GM19397 (cell line): ENCODE results near the gene PLCB1.

Experiments
- ATAC-seq: cut with Tn5 transposase; IDR thresholded peaks from one replicate; pipeline ENCODE4 v1.9.1; 2021; ENCODE audit warnings: mild to moderate bottlenecking, moderate library complexity; ENCODE audit not compliant: unreplicated experiment

Gene PLCB1

DNA sequence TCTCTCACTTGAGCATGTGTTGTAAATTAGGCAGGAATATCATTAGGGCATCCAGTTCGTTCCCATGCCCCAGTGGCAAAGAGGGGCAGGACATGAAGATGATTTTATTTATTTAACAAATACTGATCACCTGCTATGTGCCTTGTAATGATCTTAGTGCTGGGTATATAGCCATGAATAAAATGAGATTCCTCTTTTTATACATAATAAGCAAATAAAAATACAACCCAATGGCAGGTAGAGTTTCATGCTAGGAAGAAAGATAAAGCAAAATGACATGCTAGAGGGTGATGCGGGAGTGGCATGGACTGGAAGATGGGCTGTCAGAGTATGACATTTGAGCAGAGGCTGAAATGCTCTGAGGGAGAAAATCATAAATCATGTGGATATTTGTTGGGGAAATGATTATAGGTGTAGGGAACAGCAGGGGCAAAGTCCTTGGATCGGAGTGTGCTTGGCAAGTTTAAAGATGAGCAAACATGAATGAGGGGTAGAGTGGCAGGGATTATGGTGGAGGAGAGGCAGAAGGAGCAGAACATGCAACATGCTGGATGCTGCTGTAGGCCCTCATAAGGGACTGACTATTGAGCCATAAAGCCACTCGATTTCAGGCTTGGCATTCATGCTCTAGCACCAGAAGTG lies 342.1 kb downstream of the PLCB1 start:
- no peak for ATAC-seq

DNA sequence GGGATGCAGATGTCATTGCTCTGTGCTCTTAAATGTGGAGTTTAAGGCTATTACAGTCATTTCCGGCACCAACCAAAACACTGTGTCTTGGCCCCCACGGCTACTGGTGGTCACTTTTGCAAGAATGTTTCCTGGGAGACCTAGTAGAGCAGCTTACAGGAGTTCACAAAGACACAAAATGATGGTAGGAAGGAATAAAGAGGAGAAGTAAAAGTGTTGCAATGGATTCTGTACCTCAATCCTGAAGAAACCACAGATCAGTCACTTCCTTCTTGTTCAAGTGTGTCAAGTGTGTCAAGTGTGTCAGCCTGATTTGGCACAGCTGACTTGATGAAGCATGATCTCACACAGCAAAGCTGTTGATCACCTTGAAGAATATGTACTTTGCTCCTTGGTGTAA lies 344.0 kb downstream of the PLCB1 start:
- ATAC-seq: no peak

DNA sequence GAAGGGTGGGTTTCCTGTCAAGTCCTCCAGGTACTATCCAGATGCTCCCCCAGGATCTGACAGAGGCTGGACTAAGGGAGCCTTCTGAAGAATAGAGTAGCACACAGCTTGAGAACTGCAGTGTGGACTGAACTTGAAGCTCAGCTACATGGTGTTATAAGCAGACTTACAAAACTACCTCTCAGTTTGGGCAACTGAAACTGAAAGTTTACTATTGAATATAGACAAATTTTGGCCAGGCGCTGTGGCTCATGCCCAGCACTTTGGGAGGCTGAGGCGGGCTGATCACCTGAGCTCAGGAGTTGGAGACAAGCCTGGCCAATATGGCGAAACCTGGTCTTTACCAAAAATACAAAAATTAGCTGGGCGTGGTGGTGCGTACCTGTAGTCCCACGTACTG lies 348.5 kb downstream of the PLCB1 start:
- no peak for ATAC-seq

DNA sequence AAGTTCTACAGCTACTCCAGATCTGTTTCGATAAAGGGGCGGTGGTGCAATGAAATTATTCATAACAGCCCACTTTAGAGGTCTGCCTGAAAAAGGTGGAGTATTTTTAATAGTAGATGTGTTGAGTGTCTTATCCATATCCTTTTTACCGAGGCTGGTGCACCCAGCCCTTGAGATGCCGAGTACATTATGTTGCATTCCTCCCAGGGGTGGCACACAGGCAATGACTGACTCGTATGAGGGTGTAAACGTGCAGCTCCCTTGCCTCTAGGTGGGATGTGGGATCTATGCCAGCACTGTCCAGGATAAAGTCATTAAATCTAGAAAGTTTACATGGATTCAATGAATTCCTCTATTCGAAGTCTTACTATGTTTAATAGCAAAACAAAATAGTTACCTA lies 355.6 kb downstream of the PLCB1 start:
- no peak for ATAC-seq

DNA sequence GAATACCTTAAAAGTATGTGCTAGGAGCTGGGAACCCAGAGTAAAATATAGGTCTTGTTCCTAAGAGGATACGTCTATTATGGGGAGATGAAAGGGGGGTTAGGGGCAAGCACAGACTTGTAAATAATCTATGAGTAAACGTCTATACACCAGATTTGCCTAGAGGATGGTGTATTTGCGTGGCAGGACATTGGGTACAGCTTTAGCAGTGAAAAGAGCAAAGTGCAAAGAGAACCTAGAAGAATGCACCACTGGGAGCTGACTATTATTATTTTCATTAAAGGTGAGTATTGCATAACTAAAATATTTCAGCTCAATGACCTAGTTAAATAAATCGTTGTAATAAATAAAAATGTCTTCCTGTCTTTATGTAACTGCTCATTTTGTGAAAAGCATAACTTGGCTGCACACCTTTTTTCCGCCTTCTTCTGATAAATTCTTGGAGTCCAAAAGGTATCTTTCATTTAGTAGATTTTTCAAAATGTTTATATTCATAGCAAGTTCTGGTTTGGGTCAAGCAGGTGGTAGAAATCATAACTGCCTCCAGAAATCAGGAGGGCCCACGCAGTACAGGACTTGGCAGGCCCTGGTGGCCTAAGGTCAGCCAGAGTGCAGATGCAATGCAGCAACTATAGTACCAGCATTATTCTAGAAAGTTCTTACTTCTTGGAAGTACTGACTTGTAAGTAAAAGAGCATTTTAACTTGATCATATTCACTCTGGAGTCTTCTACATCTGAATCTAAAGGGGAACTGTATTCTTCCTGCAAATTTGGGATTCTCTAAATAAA lies 357.2 kb downstream of the PLCB1 start:
- ATAC-seq: no peak

DNA sequence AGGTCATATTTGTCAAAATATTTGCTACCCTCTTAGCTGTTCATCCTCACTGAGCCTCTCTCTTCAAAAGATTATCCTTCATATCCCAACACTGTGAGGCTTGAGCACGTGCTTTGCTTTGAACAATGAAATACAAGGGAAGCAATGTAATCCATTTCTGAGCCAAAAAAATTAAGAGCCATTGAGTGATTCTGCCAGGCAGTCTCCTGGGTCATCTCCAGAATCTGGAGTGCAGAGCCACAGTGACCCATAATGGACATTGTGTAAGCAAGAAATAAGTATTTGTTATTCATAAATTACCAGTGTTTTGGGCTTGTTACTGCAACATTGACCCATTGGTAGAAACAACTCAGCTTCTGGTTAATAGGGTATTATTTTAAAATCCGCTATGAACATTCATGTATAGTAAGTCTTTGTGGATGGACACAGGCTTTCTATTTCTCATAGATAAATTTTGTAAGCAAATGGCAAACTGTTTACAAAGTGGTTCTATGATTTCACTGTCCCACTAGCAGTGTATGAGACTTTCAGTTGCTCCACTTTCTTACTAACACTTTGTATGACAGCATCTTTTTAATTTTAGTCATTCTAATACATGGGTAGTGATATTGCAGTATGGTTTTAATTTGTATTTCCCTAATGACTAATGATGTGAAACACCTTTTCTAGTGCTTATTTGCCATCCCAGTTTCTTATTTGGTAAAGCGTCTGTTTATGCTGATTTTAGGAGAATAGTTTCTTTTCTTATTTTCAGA lies 358.2 kb downstream of the PLCB1 start:
- no peak for ATAC-seq

DNA sequence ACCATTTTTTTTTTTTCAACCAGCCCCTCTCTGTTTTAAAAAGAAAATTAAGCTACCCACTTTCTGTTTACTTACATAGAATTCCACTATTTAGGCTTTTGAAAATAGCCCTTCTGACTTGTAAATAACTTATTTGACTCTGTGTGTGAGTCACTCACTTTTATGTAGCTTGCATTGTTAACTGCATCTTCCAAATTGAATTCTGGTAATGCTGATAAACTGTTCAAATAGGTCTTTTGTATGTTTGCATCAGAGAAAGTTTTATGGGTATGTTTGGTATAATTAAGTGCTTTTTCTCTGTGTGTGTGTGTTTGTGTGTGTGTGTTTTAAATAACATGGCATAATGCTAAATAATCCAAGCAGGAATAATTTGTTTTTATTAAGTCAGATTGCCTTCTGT lies 360.1 kb downstream of the PLCB1 start:
- ATAC-seq: no peak

DNA sequence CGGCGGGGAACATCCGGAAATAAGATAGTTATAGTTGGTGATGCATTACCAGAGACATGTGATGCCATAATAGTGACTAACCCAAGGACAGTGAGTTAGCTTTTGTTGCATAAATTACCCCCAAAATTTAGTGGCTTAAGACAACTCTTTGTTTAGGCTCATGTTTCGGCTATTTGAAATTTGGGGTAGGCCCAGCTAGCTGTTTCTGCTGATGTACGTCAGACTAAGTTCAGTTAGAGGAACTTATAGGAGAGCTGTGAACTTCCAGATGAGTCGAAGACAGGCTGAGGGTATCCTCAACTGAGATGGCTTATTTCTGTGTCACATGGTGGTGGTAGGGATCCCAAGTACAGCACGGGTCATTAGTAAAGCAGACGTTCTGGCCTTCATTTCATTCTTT lies 366.5 kb downstream of the PLCB1 start:
- ATAC-seq: no peak

DNA sequence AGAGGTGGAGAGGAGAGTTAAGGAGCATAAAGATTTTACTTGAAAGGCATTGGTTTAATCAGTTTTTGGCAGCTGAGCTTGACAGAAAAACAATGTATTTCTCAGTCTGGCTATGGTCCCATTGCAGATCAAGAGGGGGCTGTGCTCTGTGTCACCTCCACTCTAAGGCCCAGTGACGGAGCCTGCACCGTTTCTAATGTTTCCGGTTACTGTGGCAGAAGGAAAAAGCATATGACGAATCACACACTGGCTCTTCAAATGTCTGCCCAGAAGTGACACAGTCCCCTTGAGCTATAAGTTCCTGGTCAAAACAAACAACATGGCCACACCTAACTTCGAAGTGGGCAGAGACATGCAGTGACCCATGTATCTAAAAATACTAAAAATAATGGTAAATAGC lies 372.0 kb downstream of the PLCB1 start:
- ATAC-seq: no peak

DNA sequence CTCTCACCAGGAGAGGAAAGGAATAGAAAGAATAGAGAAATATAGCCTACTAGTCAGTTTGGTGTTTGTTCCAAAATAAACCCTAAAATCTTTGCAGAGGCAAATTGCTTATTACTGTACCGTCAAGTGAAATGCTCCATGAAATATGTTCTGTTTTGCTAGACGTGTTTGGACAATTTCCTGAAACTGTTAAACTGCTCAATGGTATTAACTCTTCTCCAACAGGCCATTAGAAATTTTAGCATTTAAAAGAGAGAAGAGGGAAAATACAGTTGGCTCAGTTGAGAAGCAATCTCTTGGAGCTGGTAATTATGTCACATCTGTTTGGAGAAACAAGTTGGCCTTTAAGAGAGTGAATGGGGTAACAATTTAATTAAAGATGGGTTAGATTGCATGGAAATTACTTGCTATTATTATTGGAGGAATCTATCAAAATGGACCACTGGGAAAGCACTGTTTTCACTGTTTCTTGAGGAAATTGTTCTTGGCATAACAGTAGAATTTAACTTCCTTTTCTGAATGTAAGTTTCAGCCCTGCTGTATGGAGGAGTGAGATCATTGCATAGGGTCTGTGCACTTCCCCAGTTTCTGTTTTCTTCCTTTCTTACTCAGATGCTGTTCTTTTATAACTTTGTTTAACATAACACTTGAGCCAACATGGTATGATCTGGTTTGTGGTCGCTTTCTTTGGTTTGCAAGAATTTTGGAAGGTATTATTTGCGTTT lies 373.6 kb downstream of the PLCB1 start:
- no peak for ATAC-seq

DNA sequence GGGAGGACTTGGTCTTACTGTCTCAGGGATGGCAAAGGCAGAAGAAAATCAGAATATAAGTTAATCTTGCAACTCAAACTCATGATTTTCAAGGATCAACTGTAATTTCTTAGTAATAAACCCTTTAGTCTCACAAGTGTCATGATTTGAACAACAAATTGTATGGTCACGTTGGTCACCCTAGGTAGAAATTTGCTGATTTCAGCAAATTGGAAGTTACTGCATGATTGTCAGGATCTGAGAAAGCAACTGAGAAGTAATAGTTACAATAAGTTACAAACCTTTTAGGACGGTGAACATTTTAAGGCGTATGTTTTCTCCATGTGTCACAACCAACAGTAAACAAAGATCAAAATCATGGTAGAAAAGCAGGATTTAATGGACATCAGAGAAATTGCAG lies 375.2 kb downstream of the PLCB1 start:
- no peak for ATAC-seq

DNA sequence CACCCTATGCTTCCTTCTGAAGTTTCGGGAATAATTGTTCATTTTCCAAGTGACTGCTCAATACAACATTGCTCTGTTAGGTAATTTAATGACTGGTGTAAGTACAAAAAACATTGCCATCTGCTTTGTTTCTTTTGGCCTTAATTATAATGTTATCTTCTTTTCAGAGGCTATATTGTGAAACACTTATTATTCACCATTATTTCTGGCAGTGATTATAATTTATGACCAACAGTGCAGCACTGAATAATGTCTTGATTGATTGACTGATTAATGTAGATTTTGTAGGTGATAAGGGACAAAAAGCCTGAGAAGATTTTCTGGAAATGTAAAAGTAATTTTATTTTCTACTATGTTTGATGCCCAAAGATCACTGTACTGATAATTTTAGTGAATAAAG lies 377.7 kb downstream of the PLCB1 start:
- ATAC-seq: no peak

DNA sequence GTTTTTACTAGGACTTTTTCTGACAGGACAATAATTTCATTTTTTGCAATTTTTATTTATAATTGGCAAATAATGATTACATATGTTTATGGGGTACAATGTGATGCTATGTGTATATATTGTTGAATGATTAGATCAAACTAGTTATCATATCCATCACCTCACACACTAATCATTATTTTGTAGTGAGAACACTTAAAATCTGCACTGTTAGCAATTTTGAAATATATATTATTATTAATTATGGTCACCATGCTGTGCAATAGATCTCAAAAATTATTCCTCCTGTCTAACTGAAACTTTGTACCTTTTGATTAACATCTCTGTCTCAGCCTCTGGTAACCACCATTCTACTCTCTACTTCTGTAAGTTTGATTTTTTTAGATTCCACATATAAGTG lies 378.7 kb downstream of the PLCB1 start:
- no peak for ATAC-seq

DNA sequence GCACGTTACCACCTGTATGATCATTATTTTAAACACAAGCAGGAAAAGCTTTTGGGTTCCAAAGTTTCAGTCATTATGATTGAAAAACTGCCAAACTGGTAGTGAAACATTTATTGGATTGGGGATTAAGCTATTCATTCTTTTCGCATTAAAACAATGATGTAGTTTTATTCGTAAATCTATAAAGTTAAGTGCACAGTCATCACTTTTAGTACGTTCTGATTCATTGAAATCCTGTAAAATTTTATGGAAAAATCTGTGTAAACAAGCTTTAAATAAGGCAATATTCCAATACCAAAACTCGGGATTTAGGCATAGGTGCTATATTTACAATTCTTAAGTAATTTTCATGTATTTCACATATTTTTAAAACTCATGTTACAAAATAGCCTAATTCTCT lies 379.9 kb downstream of the PLCB1 start:
- ATAC-seq: no peak

DNA sequence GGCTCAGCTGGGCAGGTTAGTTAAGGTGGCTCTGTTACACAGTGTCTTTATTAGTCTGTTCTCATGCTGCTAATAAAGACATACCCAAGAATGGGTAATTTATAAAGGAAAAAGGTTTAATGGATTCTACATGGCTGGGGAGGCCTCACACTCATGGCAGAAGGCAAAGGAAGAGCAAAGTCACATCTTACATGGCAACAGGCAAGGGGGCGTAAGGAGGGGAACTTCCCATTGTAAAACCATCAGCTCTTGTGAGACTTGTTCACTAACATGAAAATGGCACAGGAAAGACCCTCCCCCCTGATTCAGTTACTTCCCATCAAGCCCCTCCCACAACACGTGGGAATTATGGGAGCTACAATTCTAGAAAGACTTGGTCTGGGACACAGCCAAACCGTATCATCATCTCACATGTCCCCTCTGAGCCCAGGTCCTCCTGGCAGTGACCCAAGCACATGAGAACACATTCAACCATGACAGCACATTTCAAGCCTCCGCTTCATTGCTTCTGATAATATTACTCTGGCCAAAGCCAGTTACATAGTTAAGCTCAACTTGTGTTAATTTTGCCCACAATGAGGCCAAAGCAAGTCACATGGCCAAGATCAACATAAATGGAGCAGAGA lies 383.9 kb downstream of the PLCB1 start:
- ATAC-seq: no peak

DNA sequence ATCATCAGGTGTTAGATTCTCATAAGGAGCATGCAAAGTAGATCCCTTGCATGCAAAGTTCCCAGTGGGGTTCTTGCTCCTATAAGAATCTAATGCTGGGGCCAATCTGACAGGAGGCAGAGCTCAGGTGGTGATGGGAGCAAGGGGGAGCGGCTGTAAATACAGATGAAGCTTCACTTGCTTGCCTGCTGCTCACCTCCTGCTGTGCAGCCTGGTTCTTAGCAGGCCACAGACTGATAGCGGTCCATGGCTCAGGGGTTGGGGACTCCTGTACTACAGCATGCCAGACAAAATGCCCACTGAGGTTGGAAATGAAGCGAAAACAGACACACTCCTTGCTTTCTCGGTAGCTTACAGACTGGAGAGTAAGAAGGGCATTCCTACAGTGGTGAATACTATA lies 386.8 kb downstream of the PLCB1 start:
- no peak for ATAC-seq

DNA sequence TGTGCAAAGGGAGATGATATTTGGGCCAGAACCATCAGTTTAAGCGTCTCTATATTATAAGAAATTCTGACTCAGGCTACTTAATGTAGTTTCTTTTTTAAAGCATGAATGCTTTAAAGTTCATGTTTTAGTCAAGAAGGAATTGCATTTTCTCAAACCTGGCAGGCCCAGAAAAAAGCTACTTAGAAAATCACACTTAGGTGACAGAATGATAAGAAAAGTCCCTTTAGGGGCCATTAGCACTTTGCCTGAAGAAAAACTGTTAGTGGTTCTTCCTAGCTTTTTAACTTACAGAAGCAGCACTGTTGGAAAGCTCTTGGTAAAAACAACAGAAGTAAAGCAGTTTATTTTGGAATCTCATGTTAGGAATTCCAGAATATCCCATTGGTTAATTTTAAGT lies 387.8 kb downstream of the PLCB1 start:
- ATAC-seq: no peak

DNA sequence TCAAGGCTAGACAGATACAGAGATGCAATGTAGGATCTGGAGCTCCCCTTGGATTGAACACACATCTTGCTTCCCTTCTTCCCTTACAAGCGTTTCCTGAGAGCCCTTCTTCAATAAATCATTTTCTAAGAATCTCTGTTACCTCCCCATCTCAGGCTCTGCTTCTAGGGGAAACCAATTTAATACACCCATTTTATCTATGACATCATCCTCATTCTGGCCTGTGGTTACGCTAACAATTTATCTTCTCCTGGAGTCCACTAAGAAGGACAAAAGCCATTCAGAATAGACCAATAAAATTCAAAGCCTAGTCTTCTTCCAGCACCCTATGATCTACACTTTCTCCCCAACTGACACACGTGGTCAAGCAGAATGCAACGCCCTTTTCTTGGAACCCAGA lies 390.1 kb downstream of the PLCB1 start:
- no peak for ATAC-seq

DNA sequence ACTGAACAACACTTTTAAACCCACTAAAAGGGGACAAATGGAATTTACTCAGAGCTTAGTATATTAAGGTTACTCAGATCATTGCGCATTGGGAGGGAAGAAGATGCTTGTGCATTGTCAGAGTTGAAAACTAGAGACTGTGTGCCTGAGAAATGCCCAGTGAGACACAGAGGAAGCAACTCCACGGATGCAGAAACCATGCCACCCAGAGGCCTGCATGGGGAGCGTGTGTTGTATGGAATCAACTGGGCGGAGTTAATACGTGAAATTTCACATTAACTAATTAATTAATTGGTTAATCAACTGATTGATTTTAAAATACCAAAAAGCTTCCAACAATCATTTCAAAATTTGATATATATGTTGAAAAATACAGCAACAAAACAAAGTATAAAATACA lies 391.6 kb downstream of the PLCB1 start:
- no peak for ATAC-seq

DNA sequence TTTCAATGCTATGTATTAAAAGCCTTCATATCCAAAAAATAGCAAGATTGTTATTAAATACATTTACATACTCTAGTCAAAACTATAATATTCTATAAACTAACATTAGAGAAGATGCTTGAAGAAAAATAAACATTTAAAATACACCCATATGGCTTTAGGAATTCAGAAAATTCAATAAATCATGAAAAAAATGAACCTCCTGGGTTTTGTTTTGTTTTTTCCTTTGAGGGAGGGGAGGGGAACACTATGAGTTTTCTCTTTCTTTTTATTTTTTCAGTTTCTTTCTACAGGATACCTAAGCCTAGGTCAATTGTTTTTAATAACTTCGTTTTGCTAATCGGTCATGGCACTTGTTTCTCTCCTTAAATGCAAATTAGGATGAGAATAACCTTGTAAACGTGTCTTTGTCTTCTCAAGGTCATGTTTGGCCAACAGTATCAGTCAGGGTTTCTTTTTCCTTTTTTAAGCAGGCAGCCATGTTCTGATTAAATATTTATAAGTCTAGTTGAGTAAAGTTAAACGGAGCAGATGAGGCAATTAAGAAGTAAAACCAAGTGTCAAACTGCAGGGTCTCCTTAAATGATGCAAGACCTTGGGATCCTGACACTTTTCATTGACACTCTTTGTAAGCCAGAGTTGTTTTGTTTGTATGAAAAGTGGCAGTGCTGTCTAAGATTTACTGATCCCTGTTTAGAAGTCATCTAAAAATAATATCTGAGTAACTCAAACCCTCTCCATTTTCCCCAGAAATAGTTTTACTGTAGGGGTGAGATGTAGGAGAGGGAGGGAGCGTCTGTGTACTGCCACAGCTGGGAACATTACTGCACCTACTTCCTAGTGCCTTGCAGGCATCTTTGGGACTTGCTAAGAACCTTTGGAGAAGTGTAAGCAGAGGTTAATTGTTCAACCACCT lies 392.3 kb downstream of the PLCB1 start:
- no peak for ATAC-seq
